Gastrocnemius medialis (tissue), 4 donors: ENCODE measurements around the gene LMAN1.

Source experiments
- CTCF ChIP-seq, 5 experiments: fragments of 450-650 bp in 3 of 5; fragments of 200-600 bp in 2 of 5; sonication (generic) in 2 of 5; IDR thresholded peaks in 4 of 5; conservative IDR thresholded peaks in 1 of 5; 1 replicate in 4 of 5; 2 replicates in 1 of 5; pipeline ENCODE4 v1.5.1; 2016 to 2019; ENCODE audit warnings: antibody characterized with exemption in 5 of 5, mild to moderate bottlenecking in 3 of 5, moderate library complexity in 3 of 5
- POLR2A ChIP-seq, 2 donors: fragments of 450-650 bp; IDR thresholded peaks; one replicate each; pipeline ENCODE4 v1.6.1; 2017; ENCODE audit warnings: antibody characterized with exemption in 2 of 2, mild to moderate bottlenecking in 2 of 2, moderate library complexity in 2 of 2

GRCh38 chr18:59393381-59393780, 34.3 kb upstream of the LMAN1 start:
- TF ChIP-seq CTCF (IDR thresholded peaks at IDR 0.05 in 4 of 5, conservative IDR thresholded peaks at IDR 0.05 in 1 of 5) (no peak), POLR2A (IDR thresholded peaks at IDR 0.05) (no peak)
